Epithelial cell of esophagus (primary cell): Measurements from ENCODE around the gene GPX2.

Experiments used
- DNase-seq: peaks from one replicate; pipeline ENCODE4 v3.0.0; 2010; ENCODE audit warnings: low read depth
- H3K4me3 ChIP-seq: 2 replicates; pipeline ENCODE4 v1.5.1; 2011; ENCODE audit warnings: mild to moderate bottlenecking, low read length, control low read depth
- CTCF ChIP-seq: IDR thresholded peaks from 2 replicates; pipeline ENCODE4 v1.5.1; 2011; ENCODE audit warnings: low read depth, mild to moderate bottlenecking, low read length, control low read depth, inconsistent platforms; ENCODE audit not compliant: insufficient read depth; ENCODE audit errors: missing control alignments

GPX2 gene

DNA sequence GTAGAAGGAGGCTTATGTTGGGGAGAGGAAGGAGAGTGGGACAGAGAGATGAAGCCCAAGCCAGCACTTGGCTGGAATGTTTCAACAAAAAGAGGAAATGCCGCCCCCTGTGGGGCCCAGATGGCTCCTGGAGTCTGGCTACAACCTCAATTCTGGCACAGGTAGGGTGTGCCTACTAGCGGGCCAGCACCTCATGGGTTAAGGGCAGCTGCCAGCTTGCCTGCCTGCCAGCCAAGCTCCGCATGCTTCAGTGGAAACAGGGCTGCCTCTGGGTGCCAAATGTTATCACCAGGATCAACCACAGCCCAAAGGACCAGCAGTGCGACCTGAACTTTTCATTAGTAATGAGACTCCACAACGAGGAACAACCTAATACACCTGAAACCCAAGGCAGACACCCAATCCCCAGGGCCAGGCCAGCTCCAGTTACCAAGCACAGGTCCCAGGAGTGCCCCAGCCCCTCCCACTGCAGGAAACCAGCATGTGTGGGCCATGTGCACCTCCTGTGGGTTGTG lies 18.3 kb upstream of the GPX2 start:
- H3K4me3 ChIP-seq, result no peak overlapping the region
- peak; percentile 6 for TF ChIP-seq CTCF
- DNase-seq, result no peak

- no peak overlapping the region for H3K4me3 ChIP-seq
- DNase-seq, result no peak
- no peak for TF ChIP-seq CTCF
These were observed 16.2 kb upstream of the GPX2 start for GRCh38 chr14:64958743-64959142.

GRCh38 chr14:64958201-64958600 lies 15.7 kb upstream of the GPX2 start:
- no peak overlapping the region for H3K4me3 ChIP-seq
- no peak for TF ChIP-seq CTCF
- no peak for DNase-seq

- H3K4me3 ChIP-seq, result no peak overlapping the region
- DNase-seq, result no peak
- no peak for TF ChIP-seq CTCF
These were observed 14.3 kb upstream of the GPX2 start for GRCh38 chr14:64956697-64957406.

DNA sequence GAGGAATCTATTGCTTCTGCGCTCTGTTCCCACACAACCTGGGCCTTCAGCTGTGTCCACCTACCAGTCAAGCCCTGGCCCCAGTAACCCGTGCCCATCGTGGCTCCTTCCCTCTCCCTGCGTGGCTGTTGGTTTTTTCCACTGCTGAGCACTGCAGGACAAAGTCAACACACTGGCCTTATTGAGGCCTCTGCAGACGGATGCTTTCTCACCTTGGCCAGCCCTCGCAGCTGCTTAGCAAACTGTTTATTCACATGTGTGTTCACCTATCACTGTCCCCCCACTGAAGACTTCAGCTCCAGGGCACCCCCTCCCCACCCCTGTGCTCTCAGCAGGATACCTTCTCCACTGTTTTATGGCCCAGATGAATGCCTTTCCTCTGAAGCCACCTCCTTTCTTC lies 12.8 kb upstream of the GPX2 start:
- TF ChIP-seq CTCF, result no peak

GRCh38 chr14:64954491-64955240 lies 12.1 kb upstream of the GPX2 start:
- H3K4me3 ChIP-seq, result no peak overlapping the region
- TF ChIP-seq CTCF, result no peak
- no peak for DNase-seq

More for the DNA sequence above, 12.8 kb upstream of the GPX2 start:
- no peak overlapping the region for H3K4me3 ChIP-seq
- no peak for DNase-seq

DNA sequence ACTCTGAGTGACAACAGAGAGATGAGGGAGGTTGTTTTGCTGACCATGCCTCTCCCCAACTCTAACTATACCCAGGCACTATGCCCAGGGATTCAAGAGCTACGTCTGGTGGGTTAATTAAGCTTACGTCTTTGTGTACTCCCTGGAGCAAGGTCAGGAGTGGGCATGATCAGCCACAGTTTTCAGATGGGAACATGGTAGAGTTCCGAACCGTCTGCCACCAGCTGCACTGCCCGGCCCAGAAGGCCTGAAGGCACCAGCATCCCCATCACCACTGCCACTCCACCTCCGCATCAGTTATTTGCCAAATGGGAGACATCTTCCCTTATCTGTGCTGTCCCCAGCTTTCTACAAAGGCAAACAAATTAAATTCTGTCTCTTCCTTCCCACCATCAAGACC lies 11.1 kb upstream of the GPX2 start:
- H3K4me3 ChIP-seq, result no peak overlapping the region
- no peak for TF ChIP-seq CTCF
- DNase-seq, result no peak
